Measurements from ENCODE around the gene OR10A6.

GRCh38 chr11:7906481-7906880, 24.6 kb downstream of the OR10A6 start:
- TF ChIP-seq POLR2A (IDR thresholded peaks at IDR 0.05; ENCODE audit: low read length) = no peak
- no peak for TF ChIP-seq GATA1 (IDR thresholded peaks at IDR 0.05; ENCODE audit: low read depth, low read length)
